ENCODE results near the gene R3HDM4. TPM values are rescaled to one million over a fixed set of nuclear protein-coding genes. Genes with fewer than 3 reads are reported as not detected.
A peak's percentile ranks its signal among the peaks of the same experiment; 100 is the strongest.

R3HDM4 gene
- total and polyA plus RNA-seq, 9 of the 15 experiments (the other 6 are each of a cell fraction or from before 2014, with no cell fraction given) = 3.2 to 154 (median 59.0) TPM

GRCh38 chr19:954272-954671 lies 41.3 kb upstream of the R3HDM4 start (continued):
- TF ChIP-seq MXD1 (CRISPR knock-in tag; IDR thresholded peaks at IDR 0.05; ENCODE audit: borderline replicate concordance, poor library complexity, severe bottlenecking) = no peak
- no peak for TF ChIP-seq USF2 (CRISPR knock-in tag; IDR thresholded peaks at IDR 0.05)
- no peak for TF ChIP-seq ZNF282 (CRISPR knock-in tag; IDR thresholded peaks at IDR 0.05)
- no peak for TF ChIP-seq SLC30A9 (CRISPR knock-in tag; IDR thresholded peaks at IDR 0.05)
- no peak for TF ChIP-seq FOXM1 (IDR thresholded peaks at IDR 0.05; ENCODE audit: low read depth)
- TF ChIP-seq FOXM1 (CRISPR knock-in tag; IDR thresholded peaks at IDR 0.05; ENCODE audit: low read depth) = no peak
- no peak for TF ChIP-seq KAT8 (IDR thresholded peaks at IDR 0.05; ENCODE audit: low read depth)
- TF ChIP-seq USF1 (CRISPR knock-in tag; IDR thresholded peaks at IDR 0.05) = no peak
- TF ChIP-seq XRCC5 (IDR thresholded peaks at IDR 0.05; ENCODE audit: low read depth, low read length) = no peak
- no peak for TF ChIP-seq GMEB1 (CRISPR knock-in tag; IDR thresholded peaks at IDR 0.05)
- peak; percentile 18 for TF ChIP-seq ZFP36 (IDR thresholded peaks at IDR 0.05; ENCODE audit: low read depth, low read length, partially characterized antibody)
- TF ChIP-seq YBX1 (IDR thresholded peaks at IDR 0.05) = no peak
- TF ChIP-seq ZNF551 (CRISPR knock-in tag; IDR thresholded peaks at IDR 0.05) = no peak
- TF ChIP-seq PML (IDR thresholded peaks at IDR 0.05; ENCODE audit: low read length) = no peak
- TF ChIP-seq ZNF77 (CRISPR knock-in tag; IDR thresholded peaks at IDR 0.05) = no peak
- no peak for TF ChIP-seq NFRKB (IDR thresholded peaks at IDR 0.05; ENCODE audit: low read depth)
- peak; percentile 18 for TF ChIP-seq KDM5B (IDR thresholded peaks at IDR 0.05; ENCODE audit: insufficient replicate concordance, low read depth, low read length)
- TF ChIP-seq EZH2 (IDR thresholded peaks at IDR 0.05; ENCODE audit: borderline replicate concordance, low read depth, low read length) = no peak
- no peak for TF ChIP-seq ASH1L (IDR thresholded peaks at IDR 0.05; ENCODE audit: borderline replicate concordance, low read depth, partially characterized antibody)
- no peak for TF ChIP-seq MCM7 (IDR thresholded peaks at IDR 0.05)

All from K562 (cell line).